HG02943 (cell line): ENCODE results near the gene CREG1.
"Not testable (repeated sequence)": the region's sequence is repeated elsewhere in the genome, so short reads cannot be mapped to it uniquely, and the experiment has no call there.

ENCODE experiments used
- ATAC-seq: cut with Tn5 transposase; IDR thresholded peaks from one replicate; pipeline ENCODE4 v1.9.1; 2021; ENCODE audit warnings: mild to moderate bottlenecking, low read depth, moderate library complexity; ENCODE audit not compliant: unreplicated experiment

Gene CREG1

DNA sequence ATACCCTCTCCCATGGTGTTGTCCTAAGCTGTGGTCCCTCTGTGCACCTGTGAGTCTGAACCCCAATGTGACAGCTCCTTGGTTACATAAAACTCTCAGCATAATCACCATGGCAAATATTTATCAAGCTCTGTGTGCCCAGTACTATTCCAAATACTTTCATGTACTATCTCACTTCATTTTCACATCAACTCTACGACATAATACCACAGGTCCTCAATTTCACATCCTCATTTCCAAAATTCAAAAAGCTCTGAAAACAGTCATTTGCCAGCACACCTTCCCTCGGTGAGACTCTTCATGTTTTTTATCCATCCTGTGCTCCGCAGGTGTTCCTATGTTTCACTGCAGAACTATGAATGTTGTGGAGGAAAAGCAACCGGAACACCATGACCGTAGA, 12.4 kb upstream of the CREG1 start:
- ATAC-seq = no peak

DNA sequence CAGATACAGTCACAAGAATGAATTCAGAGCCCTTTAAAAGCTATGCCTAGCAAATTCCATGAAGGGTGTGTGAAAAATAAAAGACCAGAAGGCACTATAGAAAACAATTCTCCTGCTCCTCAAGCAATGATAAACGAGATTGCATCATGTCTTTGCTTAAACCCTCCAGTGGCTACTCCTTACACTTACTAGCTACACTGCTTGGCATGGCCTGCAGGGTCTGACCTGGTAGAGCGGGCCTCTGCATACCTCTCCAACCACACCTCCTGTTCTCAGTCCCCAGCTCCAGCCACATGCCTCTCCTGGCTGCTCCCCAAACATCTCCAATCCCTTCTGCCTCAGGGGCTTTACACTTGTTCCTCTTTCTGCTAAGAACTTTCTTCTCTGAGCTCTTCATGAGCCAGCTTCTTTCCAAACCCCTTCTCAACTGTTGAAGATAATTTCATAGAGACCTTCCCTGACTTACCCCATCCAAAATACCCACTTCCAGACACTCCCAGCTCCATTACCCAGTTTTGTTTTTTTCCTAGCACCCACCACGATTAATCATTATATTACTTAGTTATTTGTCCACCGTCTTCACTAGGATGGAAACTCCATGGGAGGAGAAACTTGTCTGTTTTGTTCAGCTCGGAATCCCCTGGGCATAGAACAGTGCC, 11.2 kb upstream of the CREG1 start:
- no peak for ATAC-seq

DNA sequence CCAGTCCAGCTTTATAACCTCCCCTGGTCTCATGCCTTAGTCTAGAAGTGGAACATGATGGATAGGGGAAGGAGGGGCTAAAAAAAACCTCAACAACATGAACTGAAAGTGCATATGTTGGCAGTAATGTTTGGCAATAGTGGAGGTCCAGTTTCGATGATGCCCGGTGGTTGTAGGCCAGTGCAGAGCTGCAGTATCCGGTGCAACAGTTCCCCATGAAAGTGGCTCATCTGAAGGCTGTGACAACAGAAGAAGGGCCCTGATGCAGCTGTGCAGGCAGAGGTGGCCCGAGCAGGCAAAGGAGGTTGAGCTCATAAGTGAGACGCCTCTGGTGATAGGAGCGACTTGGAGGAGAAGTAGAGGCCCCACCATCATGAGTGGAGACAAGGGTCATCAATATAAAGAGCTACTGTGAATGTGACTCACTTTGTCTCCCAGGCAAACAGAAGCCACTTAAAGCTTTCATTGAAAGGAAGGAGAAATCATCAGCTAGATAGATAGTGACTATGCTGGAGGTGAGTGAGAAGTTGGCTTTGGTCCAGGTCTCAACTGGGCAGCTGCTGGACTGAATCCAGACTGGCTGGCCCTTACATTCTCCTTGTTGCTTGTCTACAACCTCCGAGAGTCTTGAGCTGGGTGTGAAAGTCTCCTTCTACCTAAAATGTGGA, 10.2 kb upstream of the CREG1 start:
- ATAC-seq = no peak

DNA sequence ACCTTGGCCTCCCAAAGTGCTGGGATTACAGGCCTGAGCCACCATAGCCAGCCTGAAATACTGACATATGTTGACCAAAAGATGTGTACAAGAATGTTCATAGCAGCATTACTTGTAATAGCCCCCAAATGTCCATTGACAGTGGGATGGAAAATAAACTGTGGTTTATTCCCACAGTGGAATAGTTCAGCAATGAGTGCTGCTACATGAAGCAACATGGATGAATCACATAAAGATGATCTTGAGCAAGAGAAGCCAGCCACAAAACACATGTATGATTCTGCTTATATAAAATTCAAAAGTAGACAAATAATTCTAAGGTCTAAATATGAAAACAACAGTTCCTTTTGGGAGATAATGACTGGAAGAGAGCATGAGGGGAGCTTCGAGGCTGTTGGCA, 9.1 kb upstream of the CREG1 start:
- ATAC-seq = no peak

DNA sequence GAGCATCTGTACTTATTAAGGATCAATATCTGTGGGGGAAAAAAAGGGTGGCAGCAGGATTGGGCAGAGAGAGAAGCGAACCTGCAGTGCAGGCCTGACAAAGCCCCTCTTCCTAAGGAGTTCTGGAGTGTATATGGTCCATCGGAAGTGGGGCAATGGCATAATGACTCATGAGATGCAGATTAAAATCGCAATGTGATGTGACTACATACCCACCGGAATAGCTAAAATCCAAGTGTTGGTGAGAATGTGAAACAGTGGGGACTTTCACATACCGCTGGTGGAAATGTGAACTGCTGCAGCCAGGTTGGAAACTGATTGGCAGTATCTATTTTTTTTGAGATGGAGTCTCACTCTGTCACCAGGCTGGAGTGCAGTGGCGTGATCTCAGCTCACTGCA, 8.2 kb upstream of the CREG1 start:
- no peak for ATAC-seq

DNA sequence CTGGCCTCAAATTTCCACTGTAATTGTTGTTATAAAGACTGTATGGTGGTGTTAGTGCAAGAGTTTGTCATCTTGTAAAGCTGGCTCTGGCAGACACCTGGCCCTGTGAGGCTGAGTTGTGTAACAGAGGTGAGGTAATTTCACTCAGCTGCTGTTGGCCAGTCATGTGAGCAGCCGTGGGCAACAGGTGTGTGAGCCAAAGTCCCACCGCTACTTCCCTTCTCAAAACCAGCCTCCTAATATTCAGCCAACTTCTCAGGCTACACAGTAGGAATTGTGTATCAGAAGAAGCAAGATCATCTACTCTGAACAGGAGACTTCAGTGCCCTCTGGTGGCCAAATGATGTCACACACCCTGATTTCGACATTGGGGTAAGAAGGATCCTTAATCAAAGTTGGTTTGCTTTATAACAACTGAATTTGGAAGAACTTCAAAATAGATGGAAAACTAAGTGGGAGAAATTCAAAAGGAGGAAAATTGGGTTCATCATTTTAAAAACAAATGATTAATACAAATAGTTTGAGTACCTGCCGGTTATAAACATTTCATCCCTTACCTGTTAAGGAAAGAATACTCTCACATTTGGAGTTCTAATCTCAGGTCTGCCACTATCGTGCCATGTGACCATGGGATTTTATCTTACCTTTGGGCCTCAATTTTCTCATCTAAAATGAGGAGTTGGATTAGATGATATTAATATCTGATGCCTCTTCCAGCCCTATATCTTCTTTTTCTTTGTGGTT, 2.6 kb upstream of the CREG1 start:
- ATAC-seq = no peak

DNA sequence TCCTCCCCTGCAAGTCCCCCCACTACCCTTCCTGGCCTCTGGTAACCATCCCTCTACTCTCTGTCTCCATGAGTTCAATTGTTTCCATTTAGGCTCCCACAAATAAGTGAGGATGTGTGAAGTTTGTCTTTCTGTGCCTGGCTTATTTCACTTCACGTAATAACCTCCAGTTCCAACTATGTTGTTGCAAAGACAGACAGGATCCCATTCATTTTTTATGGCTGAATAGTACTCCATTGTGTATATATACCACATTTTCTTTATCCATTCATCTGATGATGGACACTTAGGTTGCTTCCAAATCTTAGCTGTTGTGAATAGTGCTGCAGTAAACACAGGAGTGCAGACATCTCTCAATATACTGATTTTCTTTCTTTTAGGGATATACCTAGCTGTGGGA, 1.5 kb upstream of the CREG1 start:
- not testable (repeated sequence) for ATAC-seq

DNA sequence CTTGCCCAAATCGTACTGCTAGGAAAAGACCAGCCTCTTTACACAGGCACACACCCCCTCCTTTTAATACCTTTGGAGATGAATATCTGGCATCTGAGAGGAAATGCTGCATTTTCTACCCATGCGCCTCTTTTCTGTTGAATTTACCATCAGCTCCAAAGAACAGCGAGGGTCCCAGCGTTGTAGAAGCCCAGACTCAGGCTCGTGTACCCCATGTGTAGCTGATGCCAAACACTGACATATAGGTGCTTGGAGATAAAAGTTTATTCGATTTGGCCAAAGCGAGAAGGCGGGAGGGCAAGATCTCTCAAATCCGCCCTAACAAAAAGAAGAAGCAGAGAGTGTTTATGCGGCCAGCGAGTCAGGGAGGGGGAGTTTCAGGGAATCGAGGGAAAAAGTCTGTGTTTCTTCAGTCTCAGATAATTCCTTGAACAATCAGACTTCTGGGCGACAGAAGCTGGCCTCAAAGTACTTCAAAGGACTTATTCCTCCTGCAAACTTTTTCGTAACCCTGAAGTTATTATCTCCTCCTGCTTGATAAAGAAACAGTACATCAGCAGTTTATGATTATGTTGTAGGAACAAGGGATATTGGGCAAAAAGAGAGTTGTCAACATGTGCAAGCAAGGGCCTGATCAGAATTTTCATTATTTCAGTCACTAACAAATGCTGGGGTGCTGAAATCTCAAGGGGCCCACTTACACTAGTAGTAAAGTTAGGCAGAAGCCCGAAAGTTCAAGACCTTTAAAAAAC, 642 bp upstream of the CREG1 start:
- ATAC-seq = peak; percentile 29

DNA sequence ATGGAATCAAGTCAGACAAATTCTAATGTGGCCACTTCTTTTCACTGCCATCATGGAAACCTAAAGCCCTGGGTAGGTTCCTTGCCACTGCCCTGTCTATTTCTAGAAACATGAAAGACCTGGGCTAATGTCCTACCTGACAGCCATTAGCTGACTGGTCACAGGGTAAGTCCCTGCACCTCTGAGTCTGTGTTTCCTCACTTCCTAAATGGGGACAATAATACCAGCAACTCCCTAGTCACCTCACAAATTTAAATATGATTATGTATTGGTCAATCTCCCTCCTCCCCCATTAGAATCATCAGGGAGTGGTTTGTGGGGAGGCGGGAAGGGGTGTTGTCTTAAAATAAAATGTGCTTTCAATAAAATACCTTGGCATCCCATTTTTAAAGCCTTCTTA, 2.2 kb downstream of the CREG1 start:
- no peak for ATAC-seq

DNA sequence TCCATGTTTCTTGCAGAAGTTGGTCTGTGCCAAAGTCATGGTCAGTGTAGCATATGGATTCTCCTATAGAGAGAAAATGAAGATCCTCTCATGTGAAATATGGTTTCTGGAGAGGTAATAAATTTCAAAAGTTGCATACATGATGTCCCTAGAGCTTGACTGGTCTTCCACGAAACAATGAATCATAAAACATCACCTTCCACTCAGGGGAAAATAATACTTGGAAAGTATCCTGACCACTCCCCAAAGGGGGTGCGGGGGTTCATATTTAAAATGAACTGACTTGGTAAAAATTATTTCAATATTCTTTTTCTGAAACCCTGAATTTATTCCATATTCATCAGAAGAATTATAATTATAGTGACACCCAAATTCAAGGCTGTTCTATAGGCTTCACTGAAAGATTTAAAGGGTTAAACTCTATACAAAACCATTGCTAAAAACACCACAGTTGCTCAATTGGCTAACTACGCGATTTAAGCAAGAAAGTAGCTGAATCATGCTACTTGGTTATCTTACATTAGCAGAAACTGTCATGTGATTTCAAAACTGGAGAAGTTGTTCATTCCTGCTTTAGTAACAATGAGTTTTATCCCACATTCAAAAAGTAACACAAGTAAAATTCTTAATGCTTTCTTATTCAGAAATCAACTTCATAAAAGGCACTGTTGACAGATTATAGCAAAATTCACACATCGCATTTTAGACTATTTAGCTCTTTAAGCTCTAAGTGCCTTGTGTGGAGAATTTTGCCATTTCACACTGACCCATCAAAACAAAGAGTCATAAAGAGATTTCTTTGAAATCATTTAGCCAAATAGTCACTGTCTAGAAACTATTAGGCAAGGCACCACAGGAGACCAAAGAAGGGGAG, 5.3 kb downstream of the CREG1 start:
- ATAC-seq = no peak

DNA sequence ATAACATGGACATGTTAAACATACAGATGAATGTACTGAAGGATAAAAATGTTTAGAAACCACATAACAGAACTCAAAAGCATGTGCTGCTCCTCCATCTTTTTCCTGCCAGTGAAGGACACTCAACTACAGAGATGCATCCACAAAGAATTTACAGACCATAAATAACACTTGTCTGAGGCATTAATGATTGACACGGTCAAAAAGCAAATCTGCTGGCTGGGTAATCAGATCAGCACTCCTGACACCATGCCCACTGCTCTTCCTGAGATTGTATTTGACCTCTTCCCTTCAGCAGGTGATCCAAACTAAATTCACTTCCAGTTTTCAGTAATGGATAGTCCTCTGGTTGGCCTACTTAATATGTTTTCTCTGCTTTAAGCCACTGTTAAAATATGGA, 6.6 kb downstream of the CREG1 start:
- no peak for ATAC-seq

DNA sequence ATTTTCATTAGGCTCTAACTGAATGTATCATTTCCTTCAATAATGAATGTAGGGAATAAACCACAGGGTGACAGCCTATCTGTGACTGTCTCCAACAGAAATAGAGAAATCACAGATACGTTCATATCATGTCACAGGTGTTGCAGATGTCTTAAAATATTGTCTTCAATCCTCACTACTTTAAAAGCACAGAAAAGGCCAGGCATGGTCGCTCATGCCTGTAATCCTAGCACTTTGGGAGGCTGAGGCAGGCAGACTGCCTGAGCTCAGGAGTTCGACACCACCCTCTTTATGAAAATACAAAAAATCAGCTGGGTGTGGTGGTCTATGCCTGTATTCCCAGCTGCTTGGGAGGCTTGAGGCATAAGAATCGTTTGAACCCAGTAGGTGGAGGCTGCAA, 8.2 kb downstream of the CREG1 start:
- ATAC-seq = no peak

DNA sequence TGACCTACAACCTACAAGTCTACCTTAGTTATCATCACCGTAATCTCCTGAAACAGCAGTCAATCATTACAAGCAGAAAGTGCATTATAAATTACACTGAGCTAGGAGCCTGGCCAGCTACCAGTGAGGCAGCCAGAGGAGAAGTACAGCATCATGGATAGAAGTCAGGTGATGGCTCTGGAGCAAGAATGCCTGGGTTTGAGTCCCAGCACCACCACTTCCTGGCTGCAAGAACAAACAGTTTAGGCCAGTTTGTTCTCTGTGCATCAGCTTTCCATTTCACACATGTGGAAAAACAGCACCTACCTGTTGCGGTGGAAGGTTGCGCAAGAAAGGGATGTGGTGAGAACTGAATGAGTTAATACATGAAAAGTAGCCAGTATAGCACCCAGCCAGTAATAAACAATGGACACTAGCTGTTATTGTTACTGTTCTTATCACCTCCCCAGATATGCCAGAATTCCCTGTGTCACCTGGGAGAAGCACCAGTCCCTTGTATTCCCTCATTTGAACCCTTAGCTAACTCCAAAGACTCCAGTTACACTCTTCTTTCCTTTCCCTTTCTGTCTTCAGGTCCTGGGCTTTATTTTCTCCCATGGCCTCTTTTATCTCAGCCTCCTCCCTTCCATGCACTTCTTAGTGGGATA, 9.0 kb downstream of the CREG1 start:
- ATAC-seq = no peak

DNA sequence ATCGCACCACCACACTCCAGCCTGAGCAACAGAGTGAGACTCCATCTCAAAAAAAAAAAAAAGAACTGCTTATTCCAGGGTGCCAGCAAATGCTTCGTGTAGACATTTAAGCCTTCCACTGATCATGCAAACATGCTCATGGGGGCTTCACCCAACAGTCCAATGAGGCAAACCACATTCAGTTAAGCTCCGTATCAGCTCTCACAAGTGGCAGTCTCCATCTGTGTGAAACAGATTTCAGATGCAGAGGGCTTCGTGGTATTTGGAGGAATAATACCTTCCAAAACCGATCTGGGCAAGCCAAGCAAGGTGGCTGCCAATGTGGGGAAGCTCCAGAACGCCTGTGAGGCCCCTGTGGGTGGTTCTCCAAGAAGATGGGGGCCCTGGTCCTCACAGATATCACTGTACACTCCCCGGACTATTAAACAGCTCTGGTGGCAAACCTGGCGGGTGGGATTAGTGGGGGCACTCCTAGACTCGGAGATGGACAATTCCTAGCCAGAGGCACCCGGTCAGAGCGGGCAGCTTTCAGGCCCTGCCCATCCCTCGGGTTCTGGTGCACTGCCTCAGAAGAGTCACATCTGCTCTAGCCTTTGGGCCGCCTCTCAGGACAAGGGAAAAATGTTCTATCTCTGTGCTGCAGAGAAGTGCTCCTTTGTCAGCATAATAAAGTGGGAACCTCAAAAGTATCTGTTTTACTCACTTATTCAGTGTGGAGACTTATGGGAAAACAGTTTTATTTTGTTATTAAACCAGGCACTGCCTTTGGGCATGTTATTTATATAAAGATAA, 10.2 kb downstream of the CREG1 start:
- ATAC-seq = no peak

DNA sequence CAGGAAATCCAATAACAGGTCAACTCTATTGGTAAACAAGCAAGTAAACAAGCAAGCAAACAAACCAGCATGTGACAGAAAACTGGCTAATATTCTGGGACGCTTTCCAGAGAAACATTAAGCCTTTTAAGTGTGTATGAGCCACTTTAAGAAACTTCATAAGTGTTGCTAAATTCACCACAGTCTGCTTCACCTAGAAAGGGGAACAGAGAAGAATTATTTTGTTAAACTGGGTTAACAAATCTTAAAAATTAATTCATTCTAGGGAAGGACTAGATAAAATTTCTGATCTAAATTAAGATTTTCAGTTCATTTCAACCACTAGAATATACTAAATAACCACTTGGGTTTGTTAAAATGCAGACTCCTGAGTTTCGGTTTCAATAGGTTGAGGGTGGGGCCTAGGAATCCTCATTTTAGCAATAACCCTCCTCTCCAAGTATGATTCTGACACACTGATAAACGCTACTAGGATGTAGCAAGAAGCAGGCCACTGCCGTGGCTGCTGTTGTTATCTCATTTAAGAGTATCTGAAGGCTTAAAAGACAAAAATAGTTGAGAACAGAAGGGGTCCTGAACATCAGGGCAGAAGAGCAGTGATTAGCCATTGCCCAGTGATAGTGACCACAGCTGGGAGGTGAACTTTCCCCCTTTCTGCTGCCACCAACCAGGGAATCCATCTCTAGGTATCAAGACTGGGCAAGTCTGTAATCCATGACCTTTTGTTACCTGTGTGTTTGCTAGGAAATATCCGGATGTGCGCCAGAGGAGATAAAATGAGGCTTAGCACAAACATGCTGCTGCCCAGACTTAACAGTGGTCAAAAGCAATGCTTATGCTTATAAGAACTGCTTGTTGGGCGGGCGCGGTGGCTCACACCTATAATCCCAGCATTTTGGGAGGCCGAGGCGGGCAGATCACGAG, 11.2 kb downstream of the CREG1 start:
- no peak for ATAC-seq

DNA sequence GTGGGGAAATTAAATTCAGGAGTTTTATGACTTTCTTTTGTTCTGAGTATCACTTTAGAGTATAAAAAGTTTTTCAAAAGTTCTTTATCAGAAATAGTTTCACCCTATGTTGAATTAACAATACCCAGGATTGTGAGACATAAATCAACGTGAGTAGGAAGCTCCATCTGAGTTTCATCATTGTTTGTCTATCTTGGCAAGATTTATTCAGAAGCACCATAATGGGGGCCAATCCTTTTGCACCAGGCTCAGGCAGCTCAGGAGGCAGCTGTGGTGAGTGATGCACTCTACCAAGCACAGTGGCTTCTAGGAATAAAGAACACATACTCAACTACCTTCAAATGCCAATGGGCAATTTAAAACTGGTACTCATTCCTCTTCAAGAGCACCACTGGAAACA, 12.0 kb downstream of the CREG1 start:
- no peak for ATAC-seq

DNA sequence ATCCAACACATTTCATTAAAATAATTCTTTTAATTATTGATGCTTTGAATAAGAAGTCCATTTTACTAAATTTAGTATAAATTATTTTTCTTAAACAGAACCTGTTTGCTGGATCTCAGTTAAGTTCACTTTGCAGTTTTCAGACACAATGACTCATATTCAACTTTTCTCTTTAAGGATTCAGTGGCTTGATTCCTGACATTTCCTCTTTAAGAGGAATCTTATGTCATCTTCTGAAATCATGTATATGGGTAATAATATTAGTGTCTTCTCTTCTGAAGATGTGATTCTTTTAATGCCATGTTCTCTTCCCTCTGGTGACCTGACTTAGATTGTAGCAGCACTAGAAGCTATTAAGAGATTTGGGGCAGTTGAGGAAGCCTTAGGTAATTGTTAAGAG, 12.6 kb downstream of the CREG1 start:
- ATAC-seq = no peak

DNA sequence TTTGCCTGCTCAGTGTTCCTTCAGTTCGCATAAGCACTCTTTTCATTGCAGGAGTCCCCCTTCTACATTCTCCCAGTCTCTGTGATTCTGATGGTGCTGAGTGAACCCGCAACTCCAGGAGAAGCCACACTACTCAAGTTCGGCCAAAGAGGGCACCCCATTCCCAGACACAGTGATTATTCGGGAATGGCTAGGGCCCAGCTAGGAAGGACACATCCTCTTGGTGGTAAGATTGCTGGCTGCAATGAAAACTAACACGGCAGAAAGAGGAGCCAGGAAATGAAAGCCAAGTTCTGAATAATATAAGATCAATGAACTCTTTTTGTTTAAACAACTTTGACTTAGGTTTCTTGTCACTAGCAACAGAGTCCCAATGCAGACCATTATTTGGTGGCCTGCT, 14.9 kb downstream of the CREG1 start:
- no peak for ATAC-seq
